Duodenal mucosa (tissue), 2 donors: ENCODE data around the gene USP26.
"Not testable (repeated sequence)": the region's sequence is repeated elsewhere in the genome, so short reads cannot be mapped to it uniquely, and the experiment has no call there.

Source experiments
- H3K27ac ChIP-seq: one replicate; pipeline ENCODE4 v1.7.0; 2013; ENCODE audit warnings: low read depth, low read length
- H3K27me3 ChIP-seq, 2 donors: one replicate each; pipeline ENCODE4 v1.7.0; 2013; ENCODE audit warnings: low read length in 2 of 2, control low read depth in 1 of 2; ENCODE audit not compliant: insufficient read depth in 2 of 2, control insufficient read depth in 1 of 2
- H3K36me3 ChIP-seq, 2 donors: one replicate each; pipeline ENCODE4 v1.7.0; 2013; ENCODE audit warnings: low read length in 2 of 2, control low read depth in 1 of 2; ENCODE audit not compliant: insufficient read depth in 2 of 2, control insufficient read depth in 1 of 2
- H3K4me1 ChIP-seq, 2 donors: one replicate each; pipeline ENCODE4 v1.7.0; 2013; ENCODE audit warnings: low read length in 2 of 2, control low read depth in 1 of 2; ENCODE audit not compliant: insufficient read depth in 2 of 2, control insufficient read depth in 1 of 2
- H3K4me3 ChIP-seq, 2 donors: one replicate each; pipeline ENCODE4 v1.7.0; 2013; ENCODE audit warnings: low read length in 2 of 2, low read depth in 1 of 2
- H3K9ac ChIP-seq, 2 donors: one replicate each; pipeline ENCODE4 v1.7.0; 2013; ENCODE audit warnings: low read length in 2 of 2, low read depth in 1 of 2
- H3K9me3 ChIP-seq, 2 donors: one replicate each; pipeline ENCODE4 v1.7.0; 2013; ENCODE audit warnings: low read length in 2 of 2, control low read depth in 1 of 2; ENCODE audit not compliant: control insufficient read depth in 1 of 2

The USP26 gene

DNA sequence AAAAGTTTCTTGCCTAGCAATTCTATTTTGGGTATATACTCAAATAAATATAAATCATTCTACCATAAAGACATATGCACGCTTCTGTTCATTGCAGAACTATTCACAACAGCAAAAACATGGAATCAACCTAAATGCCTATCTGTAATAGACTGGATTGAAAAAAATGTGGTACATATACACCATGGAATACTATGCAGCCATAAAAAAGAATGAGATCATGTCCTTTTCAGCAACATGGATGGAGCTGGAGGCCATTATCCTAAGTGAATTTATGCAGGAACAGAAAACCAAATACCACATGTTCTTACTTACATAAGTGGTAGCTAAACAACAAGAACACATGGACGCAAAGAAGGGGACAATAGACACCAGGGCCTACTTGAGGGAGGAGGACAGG lies 116.9 kb downstream of the USP26 start:
- H3K4me1 ChIP-seq, H3K4me3 ChIP-seq, H3K9me3 ChIP-seq, H3K9ac ChIP-seq, H3K27me3 ChIP-seq, H3K36me3 ChIP-seq, H3K27ac ChIP-seq: not testable (repeated sequence)
